Measurements from ENCODE around the gene SH3RF3. TPM values are rescaled to one million over a fixed set of nuclear protein-coding genes. Genes with fewer than 3 reads are reported as not detected.

SH3RF3 gene
- total RNA-seq, 2 donors from 2014 or later = 1.5 to 1.8 TPM

DNA sequence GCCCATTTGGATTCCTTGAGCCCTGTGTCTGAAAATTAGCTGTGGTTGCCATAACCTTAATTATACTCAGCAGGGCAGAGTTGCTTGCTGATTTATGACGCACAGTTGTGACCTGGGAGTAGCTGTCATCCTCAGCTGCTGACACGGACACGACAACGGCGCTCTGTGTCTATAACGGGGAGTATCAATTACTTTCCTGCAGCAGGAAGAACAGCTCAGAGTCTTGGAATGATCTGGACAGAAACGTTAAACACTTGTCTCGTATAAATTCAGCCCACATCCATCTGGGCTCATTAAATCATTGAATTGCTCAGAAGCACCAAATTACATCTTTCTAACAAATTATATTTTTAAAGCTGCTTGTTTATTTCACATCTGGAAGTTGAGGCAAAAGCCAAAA lies 368.5 kb downstream of the SH3RF3 start:
- no peaks in the 10 kb centered on the region for H3K9me3 Mint-ChIP-seq
- no peak for DNase-seq
- peak overlapping the region; percentile 30 for H3K27ac ChIP-seq (ENCODE audit: low read depth, low read length)

DNA sequence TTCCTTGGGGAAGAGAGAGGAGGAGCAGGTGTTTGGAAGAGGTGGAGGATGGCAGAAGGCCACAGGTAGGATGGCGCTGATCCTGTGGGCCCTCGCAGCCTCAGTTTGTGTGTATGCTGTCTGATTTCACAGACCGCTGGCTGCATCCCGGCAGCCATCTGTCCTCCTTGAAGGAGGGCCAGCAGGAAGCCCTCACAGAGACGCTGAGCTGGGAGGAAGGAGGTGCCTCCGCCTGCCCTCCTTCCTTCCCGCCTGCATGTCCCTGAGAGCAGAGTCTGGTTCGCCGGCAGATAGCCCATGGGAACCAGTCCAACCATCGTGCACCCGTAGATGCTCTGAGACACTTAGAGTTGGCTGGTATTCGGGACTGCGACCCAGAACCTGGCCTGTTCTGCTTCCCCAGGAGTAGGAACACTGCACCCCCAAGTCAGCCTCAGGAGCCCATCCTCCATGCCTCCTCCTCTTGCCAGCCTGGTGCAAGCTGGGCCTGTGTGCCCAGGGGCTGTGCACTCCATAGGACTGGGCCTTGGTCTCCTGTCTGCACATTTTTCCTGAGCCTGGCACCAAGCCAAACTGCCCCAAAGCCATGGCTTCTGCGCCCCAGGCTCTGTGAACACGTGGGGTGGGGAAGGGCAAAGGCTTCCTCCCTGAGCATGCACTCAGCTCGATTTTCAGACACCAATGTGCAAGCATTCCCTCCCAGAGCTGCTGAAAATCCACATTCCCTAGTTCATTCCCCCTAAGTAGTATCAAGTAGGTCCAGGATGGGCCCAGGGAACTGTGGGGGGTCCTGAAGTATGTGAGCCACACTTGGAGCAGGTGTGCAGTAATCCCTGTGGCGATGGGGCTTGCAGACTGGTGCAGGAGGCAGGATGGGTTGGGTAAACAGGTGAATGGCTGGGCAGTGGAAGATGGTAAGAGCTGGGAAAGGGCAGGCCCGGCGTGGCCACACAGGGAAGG lies 369.2 kb downstream of the SH3RF3 start:
- H3K9me3 ChIP-seq (ENCODE audit: control insufficient read depth, low read length) = peaks cover 4% of the 10 kb centered on the region
- H3K4me3 ChIP-seq (ENCODE audit: low read length) = no peak overlapping the region
- Mint-ChIP-seq H3K4me3 (no peak overlapping the region), H3K27ac (no peak overlapping the region), H3K4me1 (no peaks in the 10 kb centered on the region), H3K27me3 (ENCODE audit: insufficient read depth) (no peaks in the 10 kb centered on the region), H3K9me3 (no peaks in the 10 kb centered on the region), H3K36me3 (ENCODE audit: low read depth) (no peaks in the 10 kb centered on the region)
- H3K9ac ChIP-seq (ENCODE audit: extremely low read depth, low read length, poor library complexity, severe bottlenecking) = no peak overlapping the region
- TF ChIP-seq, protein P1, sequence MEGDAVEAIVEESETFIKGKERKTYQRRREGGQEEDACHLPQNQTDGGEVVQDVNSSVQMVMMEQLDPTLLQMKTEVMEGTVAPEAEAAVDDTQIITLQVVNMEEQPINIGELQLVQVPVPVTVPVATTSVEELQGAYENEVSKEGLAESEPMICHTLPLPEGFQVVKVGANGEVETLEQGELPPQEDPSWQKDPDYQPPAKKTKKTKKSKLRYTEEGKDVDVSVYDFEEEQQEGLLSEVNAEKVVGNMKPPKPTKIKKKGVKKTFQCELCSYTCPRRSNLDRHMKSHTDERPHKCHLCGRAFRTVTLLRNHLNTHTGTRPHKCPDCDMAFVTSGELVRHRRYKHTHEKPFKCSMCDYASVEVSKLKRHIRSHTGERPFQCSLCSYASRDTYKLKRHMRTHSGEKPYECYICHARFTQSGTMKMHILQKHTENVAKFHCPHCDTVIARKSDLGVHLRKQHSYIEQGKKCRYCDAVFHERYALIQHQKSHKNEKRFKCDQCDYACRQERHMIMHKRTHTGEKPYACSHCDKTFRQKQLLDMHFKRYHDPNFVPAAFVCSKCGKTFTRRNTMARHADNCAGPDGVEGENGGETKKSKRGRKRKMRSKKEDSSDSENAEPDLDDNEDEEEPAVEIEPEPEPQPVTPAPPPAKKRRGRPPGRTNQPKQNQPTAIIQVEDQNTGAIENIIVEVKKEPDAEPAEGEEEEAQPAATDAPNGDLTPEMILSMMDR (conservative IDR thresholded peaks at IDR 0.05) = no peak
- no peak overlapping the region for H3K27ac ChIP-seq (ENCODE audit: low read depth, low read length)
- DNase-seq = no peak
- H3K27me3 ChIP-seq (ENCODE audit: control insufficient read depth, insufficient read depth, low read length, poor library complexity, severe bottlenecking) = no peaks in the 10 kb centered on the region
- no peaks in the 10 kb centered on the region for H3K36me3 ChIP-seq (ENCODE audit: control insufficient read depth, insufficient read depth, low read length)
- no peaks in the 10 kb centered on the region for H3K4me1 ChIP-seq (ENCODE audit: control insufficient read depth, insufficient read depth, low read length)
- WGBS, 2 experiments (ENCODE audit: insufficient coverage in 1 of 2, insufficient read length in 1 of 2) = 90 to 93% methylated on average over 16 to 19 of the region's 19 CpGs

More for the DNA sequence above, 368.5 kb downstream of the SH3RF3 start:
- H3K36me3 Mint-ChIP-seq (ENCODE audit: low read depth) = no peaks in the 10 kb centered on the region
- Histone ChIP-seq H3K4me1 (ENCODE audit: control insufficient read depth, insufficient read depth, low read length) (no peaks in the 10 kb centered on the region), H3K36me3 (ENCODE audit: control insufficient read depth, insufficient read depth, low read length) (no peaks in the 10 kb centered on the region), H3K4me3 (ENCODE audit: low read length) (no peak overlapping the region), H3K27me3 (ENCODE audit: control insufficient read depth, insufficient read depth, low read length, poor library complexity, severe bottlenecking) (no peaks in the 10 kb centered on the region), H3K9ac (ENCODE audit: extremely low read depth, low read length, poor library complexity, severe bottlenecking) (no peak overlapping the region), H3K9me3 (ENCODE audit: control insufficient read depth, low read length) (peaks cover 4% of the 10 kb centered on the region)
- H3K4me1 Mint-ChIP-seq = no peaks in the 10 kb centered on the region
- H3K27ac Mint-ChIP-seq = no peak overlapping the region
- WGBS, 2 experiments (ENCODE audit: insufficient coverage in 1 of 2, insufficient read length in 1 of 2) = 92 to 93% methylated on average over 8 of the region's 8 CpGs
- H3K4me3 Mint-ChIP-seq = no peak overlapping the region
- H3K27me3 Mint-ChIP-seq (ENCODE audit: insufficient read depth) = no peaks in the 10 kb centered on the region
- TF ChIP-seq, protein P1 (conservative IDR thresholded peaks at IDR 0.05) = no peak

DNA sequence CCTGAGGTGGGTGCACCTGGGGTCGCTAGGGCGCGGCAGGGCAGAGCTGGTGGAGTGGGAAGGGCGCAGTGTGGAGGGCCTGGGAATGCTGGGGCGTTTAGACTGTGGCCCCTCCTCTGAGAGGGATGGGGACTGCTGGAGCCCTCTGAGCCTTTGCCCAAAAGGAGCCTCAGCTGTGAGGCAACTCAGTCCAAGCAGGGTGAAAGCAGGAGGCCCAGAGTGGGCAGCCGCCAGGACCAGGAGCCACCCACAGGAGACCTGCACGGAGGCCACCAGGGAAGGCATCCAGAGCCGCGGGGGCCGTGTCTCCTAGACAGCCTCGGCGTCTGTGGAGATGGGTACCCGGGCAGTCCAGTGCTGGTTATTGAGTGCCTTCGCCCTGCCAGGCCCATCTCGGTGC lies 369.9 kb downstream of the SH3RF3 start:
- H3K27ac ChIP-seq (ENCODE audit: low read depth, low read length) = no peak overlapping the region
- Mint-ChIP-seq H3K4me3 (no peak overlapping the region), H3K9me3 (no peaks in the 10 kb centered on the region), H3K27ac (no peak overlapping the region), H3K27me3 (ENCODE audit: insufficient read depth) (no peaks in the 10 kb centered on the region), H3K4me1 (no peaks in the 10 kb centered on the region), H3K36me3 (ENCODE audit: low read depth) (no peaks in the 10 kb centered on the region)
- H3K9me3 ChIP-seq (ENCODE audit: control insufficient read depth, low read length) = peaks cover 4% of the 10 kb centered on the region
- TF ChIP-seq, protein P1 (conservative IDR thresholded peaks at IDR 0.05) = no peak
- H3K27me3 ChIP-seq (ENCODE audit: control insufficient read depth, insufficient read depth, low read length, poor library complexity, severe bottlenecking) = no peaks in the 10 kb centered on the region
- no peak overlapping the region for H3K9ac ChIP-seq (ENCODE audit: extremely low read depth, low read length, poor library complexity, severe bottlenecking)
- H3K4me1 ChIP-seq (ENCODE audit: control insufficient read depth, insufficient read depth, low read length) = no peaks in the 10 kb centered on the region
- DNase-seq = no peak
- no peaks in the 10 kb centered on the region for H3K36me3 ChIP-seq (ENCODE audit: control insufficient read depth, insufficient read depth, low read length)
- 91 to 98% methylated on average over 13 to 15 of the region's 15 CpGs for WGBS, 2 experiments (ENCODE audit: insufficient coverage in 1 of 2, insufficient read length in 1 of 2)
- H3K4me3 ChIP-seq (ENCODE audit: low read length) = no peak overlapping the region
